Head of caudate nucleus (tissue), 42 donors: Measurements from ENCODE around the gene NECAB2.
"Not testable (repeated sequence)": the region's sequence is repeated elsewhere in the genome, so short reads cannot be mapped to it uniquely, and the experiment has no call there.

ENCODE experiments used
- DNase-seq, 42 donors: peaks; one replicate each; pipeline versions ENCODE4 v3.0.0 to v3.0.0-alpha.2; 2020 to 2021; ENCODE audit warnings: mixed read lengths in 7 of 42
- intact Hi-C: fragments of 100-400 bp; cut with DNase I; formaldehyde crosslinking; loops from one replicate; pipeline ENCODE4 v1.15.0; 2022

The NECAB2 gene

GRCh38 chr16:83935005-83935857 is 32.8 kb upstream of the NECAB2 start:
- intact Hi-C loops: no loop called here
- no peak for DNase-seq

- intact Hi-C loops: no loop called here
- DNase-seq: no peak
Measured at GRCh38 chr16:83935858-83936255, 32.2 kb upstream of the NECAB2 start.

- intact Hi-C loops: no loop called here
- no peak for DNase-seq
Measured at GRCh38 chr16:83936581-83937165, 31.4 kb upstream of the NECAB2 start.

GRCh38 chr16:83937267-83937666 is 30.8 kb upstream of the NECAB2 start:
- DNase-seq: no peak
- intact Hi-C loops: no loop called here

GRCh38 chr16:83937922-83938885 is 29.8 kb upstream of the NECAB2 start:
- no peak for DNase-seq
- intact Hi-C loops: no loop called here

GRCh38 chr16:83939266-83939855 is 28.7 kb upstream of the NECAB2 start:
- no peak for DNase-seq
- intact Hi-C loops: no loop called here

GRCh38 chr16:83940119-83940518 is 27.9 kb upstream of the NECAB2 start:
- intact Hi-C loops: no loop called here
- no peak for DNase-seq

- no peak for DNase-seq
- intact Hi-C loops: no loop called here
Measured at GRCh38 chr16:83940630-83941378, 27.2 kb upstream of the NECAB2 start.

GRCh38 chr16:83941546-83941945 is 26.5 kb upstream of the NECAB2 start:
- DNase-seq, intact Hi-C loops: not testable (repeated sequence)

GRCh38 chr16:83942074-83942473 is 26.0 kb upstream of the NECAB2 start:
- DNase-seq: no peak
- intact Hi-C loops: no loop called here

- DNase-seq: no peak
- intact Hi-C loops: no loop called here
Measured at GRCh38 chr16:83942815-83943515, 25.1 kb upstream of the NECAB2 start.

- DNase-seq: no peak
- intact Hi-C loops: no loop called here
Measured at GRCh38 chr16:83943516-83944050, 24.5 kb upstream of the NECAB2 start.

GRCh38 chr16:83945587-83945986 is 22.5 kb upstream of the NECAB2 start:
- no peak for DNase-seq
- intact Hi-C loops: no loop called here

- intact Hi-C loops: no loop called here
- DNase-seq: no peak
Measured at GRCh38 chr16:83946154-83946780, 21.8 kb upstream of the NECAB2 start.

GRCh38 chr16:83946781-83947566 is 21.1 kb upstream of the NECAB2 start:
- intact Hi-C loops: no loop called here
- no peak for DNase-seq

GRCh38 chr16:83947642-83948234 is 20.3 kb upstream of the NECAB2 start:
- no peak for DNase-seq
- intact Hi-C loops: no loop called here
